B cell (primary cell): ENCODE measurements around the gene HS6ST3. TPM values are rescaled to one million over a fixed set of nuclear protein-coding genes. Genes with fewer than 3 reads are reported as not detected.

Experiments used
- ATAC-seq: fragments of 200-7000 bp; cut with Tn5 transposase; one replicate; pipeline ENCODE4 v1.10.0; 2021; ENCODE audit warnings: low read depth, mild to moderate bottlenecking, moderate number of reproducible peaks, moderate library complexity
- CTCF ChIA-PET: fragments of 350-600 bp; sonication (Branson Sonifier 250); formaldehyde crosslinking; loops from one replicate; lab custom pipeline; 2021; ENCODE audit warnings: antibody characterized with exemption, inconsistent platforms; lab: Charles Lee
- POLR2A ChIA-PET: fragments of 350-600 bp; sonication (Branson Sonifier 250); formaldehyde crosslinking; loops from one replicate; lab custom pipeline; 2021; ENCODE audit warnings: antibody characterized with exemption; lab: Charles Lee
- DNase-seq: peaks from one replicate; pipeline ENCODE4 v3.0.0; 2013
- H2AFZ ChIP-seq: 2 replicates; pipeline ENCODE4 v1.6.1; 2012; ENCODE audit warnings: mild to moderate bottlenecking, low read depth, low read length; ENCODE audit not compliant: insufficient read depth, poor library complexity, severe bottlenecking
- H3K27ac ChIP-seq, 2 donors: 1 replicate in 1 of 2; 2 replicates in 1 of 2; pipeline ENCODE4 v1.5.1; 2012 to 2013; ENCODE audit warnings: low read length in 2 of 2, mild to moderate bottlenecking in 2 of 2, moderate library complexity in 1 of 2
- H3K27me3 ChIP-seq, 4 experiments: fragments of 200-600 bp in 1 of 4; sonication (generic) in 1 of 4; replicated peaks in 1 of 4; 1 replicate in 2 of 4; 2 replicates in 2 of 4; pipeline versions ENCODE4 v1.6.1 to v1.7.0; 2013 to 2016; ENCODE audit warnings: low read length in 3 of 4, mild to moderate bottlenecking in 2 of 4, mixed read lengths in 1 of 4, moderate library complexity in 1 of 4; ENCODE audit not compliant: insufficient read depth in 4 of 4, control insufficient read depth in 3 of 4; ENCODE audit errors: control extremely low read depth in 1 of 4
- H3K36me3 ChIP-seq, 2 experiments: replicated peaks in 1 of 2; 1 replicate in 1 of 2; 2 replicates in 1 of 2; pipeline versions ENCODE4 v1.6.1 to v1.7.1; 2013; ENCODE audit warnings: low read length in 1 of 2; ENCODE audit not compliant: insufficient read depth in 2 of 2, control insufficient read depth in 1 of 2; ENCODE audit errors: control extremely low read depth in 1 of 2, extremely low read depth in 1 of 2
- H3K4me1 ChIP-seq, 2 donors: fragments of 200-600 bp in 1 of 2; sonication (generic) in 1 of 2; 1 replicate in 1 of 2; 2 replicates in 1 of 2; pipeline versions ENCODE4 v1.5.1 to v1.6.1; 2013 to 2017; ENCODE audit warnings: low read length in 2 of 2; ENCODE audit not compliant: control insufficient read depth in 2 of 2, insufficient read depth in 2 of 2
- H3K4me2 ChIP-seq: replicated peaks from 2 replicates; pipeline ENCODE3; 2012; ENCODE audit warnings: mild to moderate bottlenecking, low read depth, low read length; ENCODE audit not compliant: poor library complexity, severe bottlenecking
- H3K4me3 ChIP-seq, 5 experiments: fragments of 200-600 bp in 1 of 5; sonication (generic) in 1 of 5; 1 replicate in 3 of 5; 2 replicates in 2 of 5; pipeline versions ENCODE4 v1.5.1 to v1.7.0; 2011 to 2016; ENCODE audit warnings: low read length in 4 of 5, mild to moderate bottlenecking in 4 of 5, low read depth in 2 of 5, control low read depth in 1 of 5, moderate library complexity in 1 of 5; ENCODE audit not compliant: insufficient read depth in 1 of 5; ENCODE audit errors: control extremely low read depth in 1 of 5, extremely low read depth in 1 of 5
- H3K79me2 ChIP-seq: fragments of 200-600 bp; sonication (generic); one replicate; pipeline ENCODE4 v1.6.0; 2016; ENCODE audit warnings: low read length; ENCODE audit not compliant: control insufficient read depth, insufficient read depth
- H3K9ac ChIP-seq: fragments of 200-600 bp; sonication (generic); 2 replicates; pipeline ENCODE4 v1.6.1; 2017; ENCODE audit warnings: mild to moderate bottlenecking, low read length, moderate library complexity
- H3K9me3 ChIP-seq, 3 donors: one replicate each; pipeline versions ENCODE4 v1.6.1 to v1.7.1; 2013; ENCODE audit warnings: low read length in 2 of 3; ENCODE audit not compliant: control insufficient read depth in 2 of 3, insufficient read depth in 1 of 3; ENCODE audit errors: control extremely low read depth in 1 of 3
- H4K20me1 ChIP-seq: 2 replicates; pipeline ENCODE4 v1.6.0; 2012; ENCODE audit warnings: mild to moderate bottlenecking, low read length; ENCODE audit not compliant: insufficient read depth, control insufficient read depth, poor library complexity, severe bottlenecking
- H3K27ac Mint-ChIP-seq: one replicate; pipeline ENCODE4 v1.8.0; 2021; ENCODE audit warnings: mixed read lengths
- H3K27me3 Mint-ChIP-seq: one replicate; pipeline ENCODE4 v1.8.0; 2021; ENCODE audit warnings: mixed read lengths
- H3K4me1 Mint-ChIP-seq: one replicate; pipeline ENCODE4 v1.8.0; 2021; ENCODE audit warnings: mixed read lengths
- H3K4me3 Mint-ChIP-seq: one replicate; pipeline ENCODE4 v1.8.0; 2021; ENCODE audit warnings: mixed read lengths
- H3K9me3 Mint-ChIP-seq: one replicate; pipeline ENCODE4 v1.8.0; 2022; ENCODE audit warnings: mixed read lengths; ENCODE audit not compliant: insufficient read depth
- CTCF ChIP-seq: fragments of 200-600 bp; IDR thresholded peaks from one replicate; pipeline ENCODE4 v1.8.0; 2022; ENCODE audit warnings: antibody characterized with exemption, mild to moderate bottlenecking
- EZH2 ChIP-seq: IDR thresholded peaks from 2 replicates; pipeline ENCODE4 v1.6.1; 2012; ENCODE audit warnings: borderline replicate concordance, low read depth, mild to moderate bottlenecking, moderate library complexity, low read length; ENCODE audit not compliant: insufficient read depth, poor library complexity, severe bottlenecking
- WGBS: methylation state at CpG from one replicate; pipeline ENCODE4 v1.1.5; 2013; ENCODE audit warnings: missing lambda C conversion rate; ENCODE audit not compliant: insufficient coverage; 5-methylcytosine and 5-hydroxymethylcytosine counted together
- intact Hi-C: fragments of 100-400 bp; cut with micrococcal nuclease; formaldehyde crosslinking; loops from one replicate; pipeline ENCODE4 v1.10.0; 2022
- polyA plus RNA-seq: library from polyadenylated mRNA; depleted of rRNA; stranded (reverse); fragments of >200 nt; gene quantifications from 2 replicates; pipeline ENCODE4 v1.2.3, GENCODE V29; 2012
- total RNA-seq, 2 donors: library from RNA; stranded (reverse); fragments of 120-200 nt in 1 of 2; gene quantifications; 1 replicate in 1 of 2; 2 replicates in 1 of 2; pipeline versions ENCODE4 v1.2.3 to v1.2.4, GENCODE V29; 2013 to 2022

HS6ST3 gene
- total and polyA plus RNA-seq, 2 donors (not counting 1 experiment from before 2014, with no cell fraction given): not detected

- H2AFZ ChIP-seq: no peak overlapping the region
Measured at GRCh38 chr13:96525715-96526114, 435.8 kb downstream of the HS6ST3 start.

GRCh38 chr13:96527497-96527896 is 437.6 kb downstream of the HS6ST3 start:
- H3K4me1 ChIP-seq: no peaks in the 10 kb centered on the region
- no peak overlapping the region for H3K4me3 ChIP-seq
- ChIA-PET CTCF (no interaction called here), POLR2A (no interaction called here)
- no peak overlapping the region for H3K27ac ChIP-seq
- intact Hi-C loops: no loop called here
- Mint-ChIP-seq H3K4me1 (no peaks in the 10 kb centered on the region), H3K4me3 (no peak overlapping the region), H3K27me3 (no peaks in the 10 kb centered on the region), H3K27ac (no peak overlapping the region), H3K9me3 (no peaks in the 10 kb centered on the region)
- no peaks in the 10 kb centered on the region for H3K27me3 ChIP-seq
- no peaks in the 10 kb centered on the region for H3K79me2 ChIP-seq
- H2AFZ ChIP-seq: no peak overlapping the region
- TF ChIP-seq EZH2 (no peak), CTCF (no peak)
- no peaks in the 10 kb centered on the region for H4K20me1 ChIP-seq
- peaks cover 0 to 10% (median 1%) of the 10 kb centered on the region in 3 donors for H3K9me3 ChIP-seq
- H3K4me2 ChIP-seq: no peak overlapping the region
- H3K9ac ChIP-seq: no peak overlapping the region
- 50% methylated on average over 2 of the region's 3 CpGs for WGBS
- no peak for ATAC-seq
- no peaks in the 10 kb centered on the region for H3K36me3 ChIP-seq
- DNase-seq: no peak

More at GRCh38 chr13:96525715-96526114, 435.8 kb downstream of the HS6ST3 start:
- DNase-seq (no peak), ATAC-seq (no peak)
- intact Hi-C loops: no loop called here
- Histone ChIP-seq H3K4me2 (no peak overlapping the region), H3K27me3 (no peaks in the 10 kb centered on the region), H3K27ac (no peak overlapping the region), H3K4me3 (no peak overlapping the region), H3K9ac (no peak overlapping the region), H3K9me3 (peaks cover 0 to 10% (median 1%) of the 10 kb centered on the region in 3 donors), H3K79me2 (no peaks in the 10 kb centered on the region), H3K36me3 (no peaks in the 10 kb centered on the region), H4K20me1 (no peaks in the 10 kb centered on the region), H3K4me1 (no peaks in the 10 kb centered on the region)
- ChIA-PET POLR2A (no interaction called here), CTCF (no interaction called here)
- no peak for TF ChIP-seq CTCF
- TF ChIP-seq EZH2: no peak
- H3K27me3 Mint-ChIP-seq: no peaks in the 10 kb centered on the region
- no peaks in the 10 kb centered on the region for H3K4me1 Mint-ChIP-seq
- no peak overlapping the region for H3K4me3 Mint-ChIP-seq
- H3K9me3 Mint-ChIP-seq: no peaks in the 10 kb centered on the region
- no CpG with 5 or more reads among the region's 2 CpGs for WGBS
- H3K27ac Mint-ChIP-seq: no peak overlapping the region
